OCI-LY7 (cell line): ENCODE data around the gene NAA25. TPM values are rescaled to one million over a fixed set of nuclear protein-coding genes. Genes with fewer than 3 reads are reported as not detected.
"Not testable (repeated sequence)": the region's sequence is repeated elsewhere in the genome, so short reads cannot be mapped to it uniquely, and the experiment has no call there.

Source experiments
- BruUV-seq: library from RNA; stranded (reverse); fragments of 400-500 nt; replicated peaks from 2 replicates; lab custom pipeline; 2021; lab: Mats Ljungman, UMichigan
- CTCF ChIA-PET: fragments of 300-600 bp; sonication (Branson Sonifier 250); formaldehyde crosslinking; loops from one replicate; lab custom pipeline; 2022; ENCODE audit warnings: antibody characterized with exemption; ENCODE audit not compliant: unreplicated experiment; lab: Charles Lee
- POLR2A ChIA-PET: fragments of 300-600 bp; sonication (Branson Sonifier 250); formaldehyde crosslinking; loops from one replicate; lab custom pipeline; 2022; ENCODE audit warnings: antibody characterized with exemption; lab: Charles Lee
- DNase-seq: peaks from one replicate; pipeline ENCODE4 v3.0.0-alpha.2; 2015; ENCODE audit warnings: low spot score
- H2AFZ ChIP-seq: fragments of 200-600 bp; sonication (generic), shearing (Covaris generic); 2 replicates; pipeline ENCODE4 v1.6.1; 2014; ENCODE audit warnings: mild to moderate bottlenecking, antibody characterized with exemption, low read length, moderate library complexity
- H3K27ac ChIP-seq: fragments of 200-600 bp; sonication (generic); 2 replicates; pipeline ENCODE4 v1.5.1; 2014; ENCODE audit warnings: mixed run types, low read depth, mild to moderate bottlenecking, moderate library complexity, low read length, inconsistent platforms; ENCODE audit not compliant: poor library complexity, severe bottlenecking
- H3K36me3 ChIP-seq: fragments of 200-600 bp; sonication (generic); 2 replicates; pipeline ENCODE4 v1.6.1; 2014; ENCODE audit warnings: mild to moderate bottlenecking, antibody characterized with exemption, low read length, moderate library complexity, mixed read lengths; ENCODE audit not compliant: insufficient read depth
- H3K4me1 ChIP-seq: fragments of 200-600 bp; sonication (generic); 2 replicates; pipeline ENCODE4 v1.5.1; 2014; ENCODE audit warnings: mild to moderate bottlenecking, low read length; ENCODE audit not compliant: insufficient read depth, poor library complexity, severe bottlenecking
- H3K4me2 ChIP-seq: fragments of 200-600 bp; sonication (generic); 2 replicates; pipeline ENCODE4 v1.6.1; 2014; ENCODE audit warnings: mild to moderate bottlenecking, low read length
- H3K4me3 ChIP-seq: fragments of 200-600 bp; sonication (generic); 2 replicates; pipeline ENCODE4 v1.5.1; 2014; ENCODE audit warnings: mild to moderate bottlenecking, low read depth, low read length; ENCODE audit not compliant: poor library complexity, severe bottlenecking
- H3K79me2 ChIP-seq: fragments of 200-600 bp; sonication (generic); 2 replicates; pipeline ENCODE4 v1.6.1; 2016; ENCODE audit warnings: low read depth, mild to moderate bottlenecking, low read length, moderate library complexity, mixed read lengths; ENCODE audit not compliant: insufficient read depth
- H3K9me2 ChIP-seq: fragments of 200-600 bp; sonication (generic); 2 replicates; pipeline ENCODE4 v1.6.1; 2016; ENCODE audit warnings: mild to moderate bottlenecking, low read length, mixed read lengths; ENCODE audit not compliant: insufficient read depth
- H3K9me3 ChIP-seq: fragments of 200-600 bp; sonication (generic); 2 replicates; pipeline ENCODE4 v1.6.1; 2014; ENCODE audit warnings: mild to moderate bottlenecking, mixed run types, low read length, mixed read lengths
- H4K20me1 ChIP-seq: fragments of 200-600 bp; sonication (generic); 2 replicates; pipeline ENCODE4 v1.6.1; 2014; ENCODE audit warnings: mild to moderate bottlenecking, antibody characterized with exemption, low read length, moderate library complexity, mixed read lengths; ENCODE audit not compliant: insufficient read depth
- EZH2phosphoT487 ChIP-seq: fragments of 200-600 bp; sonication (generic); IDR thresholded peaks from 2 replicates; pipeline ENCODE4 v1.6.1; 2018; ENCODE audit warnings: low read depth, borderline replicate concordance, mild to moderate bottlenecking, mixed run types, antibody characterized with exemption, low read length, moderate library complexity, mixed read lengths
- intact Hi-C: fragments of 100-400 bp; cut with micrococcal nuclease; formaldehyde crosslinking; loops from one replicate; pipeline ENCODE4 v1.10.0; 2022; ENCODE audit not compliant: unreplicated experiment
- total RNA-seq, 2 experiments: library from RNA; depleted of rRNA in 1 of 2; stranded (reverse); fragments of >200 nt in 1 of 2; shearing (Covaris generic) in 1 of 2; gene quantifications; 2 replicates each; pipeline ENCODE4 v1.2.3, GENCODE V29; 2014 to 2022
- TF ChIP-seq, protein P1 (sequence below): fragments of 200-600 bp; sonication (generic); conservative IDR thresholded peaks from 2 replicates; pipeline ENCODE4 v1.5.1; 2014; ENCODE audit warnings: mild to moderate bottlenecking, antibody characterized with exemption, low read length, moderate library complexity, mixed read lengths

Gene NAA25
- total RNA-seq, 2 experiments from 2014 or later: 27.4 to 50.3 TPM

DNA sequence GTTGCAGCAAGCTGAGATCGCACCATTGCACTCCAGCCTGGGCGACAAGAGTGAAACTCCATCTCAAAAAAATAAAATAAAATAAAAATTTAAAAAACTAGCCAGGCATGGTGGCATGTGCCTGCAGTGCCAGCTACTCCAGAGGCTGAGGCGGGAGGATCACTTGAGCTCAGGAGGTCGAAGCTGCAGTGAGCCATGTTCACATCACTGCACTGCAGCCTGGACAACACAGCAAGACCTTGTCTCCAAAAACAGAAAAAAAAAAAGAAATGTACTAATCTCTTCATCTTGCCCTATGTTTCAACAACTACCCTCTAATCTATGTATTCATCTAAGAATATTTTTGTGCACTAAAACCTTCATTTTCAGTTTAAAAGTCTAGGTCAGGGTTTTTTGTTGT is 6.5 kb downstream of the NAA25 start:
- DNase-seq: no peak
- Histone ChIP-seq H3K4me2 (no peak overlapping the region), H3K79me2 (peaks cover 100% of the 10 kb centered on the region), H3K4me3 (no peak overlapping the region), H3K36me3 (peaks cover 88% of the 10 kb centered on the region), H2AFZ (no peak overlapping the region), H3K27ac (no peak overlapping the region), H4K20me1 (peaks cover 18% of the 10 kb centered on the region; the same call in 1 of the 2 replicates), H3K9me2 (no peaks in the 10 kb centered on the region), H3K9me3 (no peaks in the 10 kb centered on the region), H3K4me1 (peaks cover 22% of the 10 kb centered on the region)
- CTCF ChIA-PET: no interaction called here
- POLR2A ChIA-PET: interaction anchor here (0.8 kb wide), 1 partner anchor 36 kb away, joined by 3 read pairs; no protein-coding TSS in a partner anchor
- TF ChIP-seq, protein P1, sequence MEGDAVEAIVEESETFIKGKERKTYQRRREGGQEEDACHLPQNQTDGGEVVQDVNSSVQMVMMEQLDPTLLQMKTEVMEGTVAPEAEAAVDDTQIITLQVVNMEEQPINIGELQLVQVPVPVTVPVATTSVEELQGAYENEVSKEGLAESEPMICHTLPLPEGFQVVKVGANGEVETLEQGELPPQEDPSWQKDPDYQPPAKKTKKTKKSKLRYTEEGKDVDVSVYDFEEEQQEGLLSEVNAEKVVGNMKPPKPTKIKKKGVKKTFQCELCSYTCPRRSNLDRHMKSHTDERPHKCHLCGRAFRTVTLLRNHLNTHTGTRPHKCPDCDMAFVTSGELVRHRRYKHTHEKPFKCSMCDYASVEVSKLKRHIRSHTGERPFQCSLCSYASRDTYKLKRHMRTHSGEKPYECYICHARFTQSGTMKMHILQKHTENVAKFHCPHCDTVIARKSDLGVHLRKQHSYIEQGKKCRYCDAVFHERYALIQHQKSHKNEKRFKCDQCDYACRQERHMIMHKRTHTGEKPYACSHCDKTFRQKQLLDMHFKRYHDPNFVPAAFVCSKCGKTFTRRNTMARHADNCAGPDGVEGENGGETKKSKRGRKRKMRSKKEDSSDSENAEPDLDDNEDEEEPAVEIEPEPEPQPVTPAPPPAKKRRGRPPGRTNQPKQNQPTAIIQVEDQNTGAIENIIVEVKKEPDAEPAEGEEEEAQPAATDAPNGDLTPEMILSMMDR: no peak
- TF ChIP-seq EZH2phosphoT487: no peak
- intact Hi-C loops: loop anchor here (10.0 kb wide), 1 partner anchor 283 kb away; the partner anchor contains the start of gene HECTD4
- BruUV-seq: no TSS peak

DNA sequence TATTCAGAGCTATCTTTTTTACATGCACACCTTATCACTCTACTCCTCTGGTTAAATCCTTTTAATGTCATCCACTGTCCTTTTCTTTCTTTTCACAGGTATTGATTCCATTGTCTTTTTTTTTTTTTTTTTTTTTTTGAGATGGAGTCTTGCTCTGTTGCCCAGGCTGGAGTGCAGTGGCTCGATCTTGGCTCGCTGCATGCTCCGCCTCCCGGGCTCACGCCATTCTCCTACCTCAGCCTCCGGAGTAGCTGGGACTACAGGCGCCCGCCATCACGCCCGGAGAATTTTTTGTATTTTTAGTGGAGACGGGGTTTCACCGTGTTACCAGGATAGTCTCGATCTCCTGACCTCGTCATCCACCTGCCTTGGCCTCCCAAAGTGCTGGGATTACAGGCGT is 8.1 kb downstream of the NAA25 start:
- POLR2A ChIA-PET: interaction anchor here (0.6 to 3.5 kb wide), 4 partner anchors 8 to 62 kb away, joined by 3 to 19 read pairs (median 6); partner anchors contain the start of gene NAA25
- H3K9me3 ChIP-seq, BruUV-seq, H3K4me1 ChIP-seq, H3K4me3 ChIP-seq, DNase-seq, H4K20me1 ChIP-seq, CTCF ChIA-PET, H3K27ac ChIP-seq, H2AFZ ChIP-seq, H3K9me2 ChIP-seq, H3K4me2 ChIP-seq: not testable (repeated sequence)
- intact Hi-C loops: loop anchor here (10.0 kb wide), 1 partner anchor 284 kb away; the partner anchor contains the start of gene HECTD4
- Histone ChIP-seq H3K36me3 (peaks cover 91% of the 10 kb centered on the region), H3K79me2 (peaks cover 100% of the 10 kb centered on the region)

DNA sequence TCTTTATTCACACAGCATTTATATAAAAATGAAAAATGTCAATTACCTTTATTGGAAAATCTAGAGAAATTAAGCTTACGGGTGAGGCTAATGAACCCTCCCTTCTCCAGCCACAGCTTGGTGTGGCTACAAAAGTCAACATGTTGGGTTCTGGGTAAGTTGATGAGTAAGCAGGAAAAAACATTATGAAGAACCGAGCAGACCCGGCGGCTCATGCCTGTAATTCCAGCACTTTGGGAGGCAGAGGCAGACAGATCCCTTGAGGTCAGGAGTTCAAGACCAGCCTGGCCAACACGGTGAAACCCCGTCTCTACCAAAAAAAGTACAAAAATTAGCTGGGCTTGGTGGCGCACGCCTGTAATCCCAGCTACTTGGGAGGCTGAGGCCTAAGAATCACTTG is 10.9 kb downstream of the NAA25 start:
- DNase-seq: no peak
- POLR2A ChIA-PET: interaction anchor here (0.6 to 3.5 kb wide), 4 partner anchors 11 to 202 kb away, joined by 4 to 19 read pairs (median 6); partner anchors contain the start of gene NAA25
- peaks cover 89% of the 10 kb centered on the region for H3K36me3 ChIP-seq
- no peaks in the 10 kb centered on the region for H4K20me1 ChIP-seq
- H2AFZ ChIP-seq: no peak overlapping the region
- CTCF ChIA-PET: no interaction called here
- intact Hi-C loops: no loop called here
- no TSS peak for BruUV-seq
- no peaks in the 10 kb centered on the region for H3K9me2 ChIP-seq
- H3K4me1 ChIP-seq: no peaks in the 10 kb centered on the region
- H3K9me3 ChIP-seq: no peaks in the 10 kb centered on the region
- peaks cover 100% of the 10 kb centered on the region for H3K79me2 ChIP-seq
- no peak overlapping the region for H3K4me3 ChIP-seq
- H3K27ac ChIP-seq: no peak overlapping the region
- TF ChIP-seq EZH2phosphoT487: no peak
- TF ChIP-seq, protein P1: no peak
- no peak overlapping the region for H3K4me2 ChIP-seq
